GM21381 (cell line): Measurements from ENCODE around the gene NQO1.
"Not testable (repeated sequence)": the region's sequence is repeated elsewhere in the genome, so short reads cannot be mapped to it uniquely, and the experiment has no call there.

Source experiments
- ATAC-seq: cut with Tn5 transposase; IDR thresholded peaks from one replicate; pipeline ENCODE4 v1.9.1; 2021; ENCODE audit warnings: mild to moderate bottlenecking, moderate library complexity; ENCODE audit not compliant: unreplicated experiment

NQO1 gene

DNA sequence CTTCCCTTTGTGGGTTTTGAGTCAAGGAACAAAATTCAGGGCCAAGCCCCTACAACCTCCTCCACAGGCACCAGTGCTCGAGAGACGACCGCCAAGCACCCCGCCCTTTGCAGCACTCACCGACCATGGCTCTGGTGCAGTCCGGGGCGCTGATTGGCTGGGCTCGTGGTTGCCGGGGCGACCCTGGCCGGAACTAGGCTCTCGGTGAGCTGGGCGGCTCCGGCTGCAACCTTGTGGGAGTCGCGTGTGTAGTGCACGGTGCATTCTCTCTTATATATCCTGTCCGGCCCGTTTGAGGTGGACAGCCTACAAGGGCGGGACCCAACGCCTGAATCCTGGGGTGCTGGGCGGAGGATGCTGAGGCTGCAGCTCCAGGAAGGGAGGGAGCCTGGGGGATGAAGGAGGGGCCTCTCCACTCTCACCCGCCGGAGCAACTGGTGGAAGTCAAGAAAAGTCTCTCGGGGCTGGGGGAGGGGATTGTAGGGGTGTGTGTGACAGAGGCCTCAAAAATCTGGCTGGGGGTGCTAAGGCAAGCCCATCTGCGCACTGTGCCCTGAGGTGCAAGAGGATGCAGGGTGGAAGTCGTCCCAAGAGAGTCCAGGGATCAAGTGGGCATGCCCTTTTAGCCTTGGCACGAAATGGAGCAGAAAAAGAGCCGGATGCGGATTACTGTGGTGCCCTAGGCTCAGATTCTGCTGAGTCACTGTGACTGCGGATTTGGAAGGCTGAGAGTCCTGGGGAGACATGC is at the start of gene NQO1:
TSS of gene NQO1 (minus strand) at position 248 of the 748 bp plus-strand sequence. CDS start at position 127, 121 bp downstream.
- peak; percentile 98 for ATAC-seq

DNA sequence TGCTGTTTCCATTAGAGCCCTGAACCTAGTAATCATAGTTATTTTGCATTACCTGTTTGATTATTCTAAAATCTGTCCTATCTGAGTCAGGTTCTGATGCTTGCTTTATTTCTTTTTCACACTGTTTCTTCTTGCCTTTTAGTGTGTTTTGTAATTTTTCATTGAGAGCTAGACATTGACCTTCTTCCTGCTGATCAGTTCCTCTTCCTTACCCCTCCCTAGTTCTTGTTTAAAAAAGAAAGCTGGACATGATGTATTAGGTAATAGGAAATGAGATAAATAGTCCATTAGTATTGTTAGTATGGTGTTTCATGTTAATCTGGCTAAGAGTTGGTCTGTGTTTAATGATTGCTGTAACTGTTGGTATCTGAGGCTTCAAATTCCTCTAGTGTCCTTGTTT is 49.2 kb upstream of the NQO1 start:
- ATAC-seq, result no peak

DNA sequence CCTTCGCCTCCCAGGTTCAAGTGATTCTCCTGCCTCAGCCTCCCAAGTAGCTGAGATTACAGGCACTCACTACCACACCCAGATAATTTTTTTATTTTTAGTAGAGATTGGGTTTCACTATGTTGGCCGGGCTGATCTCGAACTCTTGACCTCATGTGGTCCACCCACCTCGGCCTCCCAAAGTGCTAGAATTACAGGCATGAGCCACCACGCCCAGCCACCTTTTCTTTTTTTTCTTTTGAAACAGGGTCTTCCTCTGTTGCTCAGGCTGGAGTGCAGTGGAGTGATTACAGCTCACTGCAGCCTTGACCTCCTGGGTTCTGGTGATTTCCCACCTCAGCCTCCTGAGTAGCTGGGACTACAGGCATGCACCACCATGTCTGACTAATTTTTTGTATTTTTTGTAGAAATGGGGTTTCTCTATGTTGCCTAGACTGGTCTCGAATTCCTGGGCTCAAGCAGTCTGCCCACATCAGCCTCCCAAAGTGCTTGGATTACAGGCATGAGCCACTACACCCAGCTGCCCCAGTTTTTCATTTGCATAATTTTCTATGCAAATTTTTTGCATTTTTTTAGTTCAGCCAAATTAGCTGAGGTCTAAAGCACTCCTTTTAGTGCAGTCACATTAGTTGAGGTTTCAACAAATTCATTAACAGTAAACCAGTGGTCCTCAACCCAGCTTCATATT is 47.0 kb upstream of the NQO1 start:
- no peak for ATAC-seq

DNA sequence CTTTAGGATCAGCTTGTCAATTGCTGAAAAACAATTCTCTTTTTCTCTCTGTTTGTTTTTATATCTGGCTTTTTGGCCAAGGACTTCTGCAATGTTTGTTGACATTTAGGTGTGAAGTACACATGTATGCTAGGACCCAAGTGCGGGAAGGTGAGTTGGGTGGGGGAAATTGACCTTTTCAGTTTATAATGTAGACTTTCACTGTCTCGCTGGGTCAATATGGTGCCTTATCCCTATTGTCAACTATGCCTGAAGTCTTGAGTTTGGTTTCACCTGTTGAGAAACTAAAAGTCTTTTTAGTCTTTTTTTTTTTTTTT is 45.2 kb upstream of the NQO1 start:
- ATAC-seq, result no peak

DNA sequence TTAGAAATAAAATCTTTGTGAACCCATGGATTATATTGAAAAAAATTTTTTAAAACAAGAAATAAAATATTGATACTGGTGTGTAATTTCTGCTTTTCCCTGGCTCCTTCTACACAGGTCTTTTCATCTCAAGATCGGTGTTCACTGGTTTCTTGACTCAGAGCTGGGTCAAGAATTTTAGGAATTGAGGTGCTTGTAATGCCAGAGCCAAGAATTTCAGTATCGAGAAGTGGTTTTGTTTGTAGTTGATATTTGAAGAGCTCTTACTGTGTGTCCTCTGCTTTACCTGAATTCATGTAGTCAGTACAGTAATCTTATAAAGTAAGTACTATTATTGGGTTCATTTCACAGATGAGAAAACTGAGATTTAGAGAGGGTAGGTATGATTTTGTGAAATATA is 43.0 kb upstream of the NQO1 start:
- no peak for ATAC-seq

DNA sequence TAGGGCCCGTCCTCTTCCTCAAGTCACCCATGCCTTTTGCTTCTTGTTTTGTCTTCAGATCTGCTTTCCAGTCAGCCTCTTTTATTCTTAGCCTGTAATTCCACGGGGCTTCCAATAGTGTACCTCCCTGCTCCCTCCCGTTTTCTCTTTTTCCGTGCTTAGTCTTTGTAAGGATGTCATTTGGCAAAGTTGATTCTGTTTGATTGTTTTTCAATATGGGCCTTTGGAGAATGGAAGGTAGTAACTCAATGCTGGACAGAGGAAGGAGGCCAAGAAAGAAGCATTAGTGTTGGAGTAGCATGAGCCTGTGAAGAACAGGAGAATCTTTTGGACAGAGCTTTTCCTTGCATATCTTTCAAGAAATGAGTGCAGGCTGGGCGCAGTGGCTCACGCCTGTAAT is 42.3 kb upstream of the NQO1 start:
- no peak for ATAC-seq

DNA sequence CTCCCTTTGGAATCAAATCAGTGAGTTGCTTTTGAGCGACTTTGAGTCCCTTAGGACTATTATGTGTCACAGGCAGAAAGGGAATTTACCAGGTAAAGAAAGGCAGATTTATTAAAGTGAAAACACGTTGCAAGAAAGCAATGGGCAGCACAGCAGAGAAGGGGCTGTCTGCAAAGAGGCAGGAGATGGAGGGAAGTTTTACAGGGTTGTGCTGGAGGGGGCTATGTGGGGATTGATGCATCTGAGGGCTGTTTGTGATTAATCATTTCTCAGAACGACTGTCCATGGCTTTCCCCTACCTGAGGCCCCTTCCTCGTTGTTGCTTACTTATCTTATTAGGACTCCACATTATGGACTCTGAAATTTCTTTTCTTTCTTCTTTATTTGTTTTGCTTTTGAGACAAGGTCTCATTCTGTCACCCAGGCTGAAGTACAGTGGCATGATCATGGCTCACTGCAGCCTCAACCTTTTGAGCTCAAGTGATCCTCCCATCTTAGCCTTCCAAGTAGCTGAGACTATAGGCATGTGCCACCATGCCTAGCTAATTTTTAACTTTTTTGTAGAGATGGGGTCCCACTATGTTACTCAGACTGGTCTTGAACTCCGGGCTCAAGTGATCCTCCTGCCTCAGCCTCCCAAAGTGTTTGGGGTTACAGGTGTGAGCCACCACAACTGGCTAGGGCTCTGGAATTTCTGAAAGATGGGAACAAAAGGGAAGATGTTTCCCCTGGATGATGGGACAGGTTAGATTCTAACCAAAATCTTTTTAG is 41.3 kb upstream of the NQO1 start:
- no peak for ATAC-seq

DNA sequence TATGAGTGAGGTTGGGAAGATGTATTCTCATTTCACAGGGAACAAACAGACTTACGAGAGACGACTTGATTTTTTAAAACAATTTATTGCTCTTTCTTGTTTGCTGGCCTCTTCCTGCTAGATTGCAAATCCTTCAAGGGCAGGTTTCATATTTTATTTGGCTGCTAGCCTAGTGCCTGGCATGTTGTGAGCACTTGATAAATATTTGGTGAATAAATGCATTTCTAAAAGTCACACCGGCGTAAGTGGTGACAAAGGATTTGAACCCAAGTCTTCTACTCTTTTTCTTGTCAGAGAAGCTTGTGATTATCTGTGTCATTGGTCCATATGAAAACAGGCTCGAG is 37.2 kb upstream of the NQO1 start:
- no peak for ATAC-seq

DNA sequence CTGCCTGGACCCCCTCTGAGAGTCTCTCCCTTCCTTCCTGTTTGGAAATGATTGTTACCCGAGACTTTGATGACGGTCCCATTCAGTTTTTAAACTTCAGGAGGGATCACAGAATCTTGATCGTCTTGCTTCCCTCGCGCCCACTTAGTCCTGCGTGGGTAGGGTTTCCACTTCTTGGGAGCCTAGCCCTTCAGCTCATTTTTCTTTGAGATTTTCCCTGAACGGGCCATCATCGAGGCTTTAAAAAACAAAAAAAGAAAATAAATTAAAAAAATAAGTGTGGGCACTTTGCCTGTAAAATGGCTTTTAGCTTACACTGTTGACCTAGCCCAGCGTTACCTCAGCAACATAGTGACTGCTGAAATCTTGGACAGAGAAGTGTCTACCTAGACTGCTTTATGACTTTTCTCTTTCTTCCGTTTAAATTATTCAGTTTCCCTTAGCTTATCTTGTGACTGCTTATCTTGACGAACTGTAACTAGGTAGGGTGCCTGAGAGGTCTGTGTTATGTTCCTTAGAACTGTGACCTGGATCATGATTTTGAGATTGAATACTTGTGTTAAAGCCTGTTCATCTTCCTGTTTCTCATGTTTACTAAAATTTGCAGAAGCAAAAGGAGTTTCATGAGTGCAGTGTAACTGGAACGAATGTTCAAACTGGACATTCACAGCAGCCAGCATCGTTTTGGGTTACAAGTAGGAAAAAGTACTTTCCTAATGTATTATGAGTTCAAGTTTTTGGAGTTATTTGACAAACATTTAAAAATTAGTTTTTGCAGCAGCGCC is 36.6 kb upstream of the NQO1 start:
- no peak for ATAC-seq

DNA sequence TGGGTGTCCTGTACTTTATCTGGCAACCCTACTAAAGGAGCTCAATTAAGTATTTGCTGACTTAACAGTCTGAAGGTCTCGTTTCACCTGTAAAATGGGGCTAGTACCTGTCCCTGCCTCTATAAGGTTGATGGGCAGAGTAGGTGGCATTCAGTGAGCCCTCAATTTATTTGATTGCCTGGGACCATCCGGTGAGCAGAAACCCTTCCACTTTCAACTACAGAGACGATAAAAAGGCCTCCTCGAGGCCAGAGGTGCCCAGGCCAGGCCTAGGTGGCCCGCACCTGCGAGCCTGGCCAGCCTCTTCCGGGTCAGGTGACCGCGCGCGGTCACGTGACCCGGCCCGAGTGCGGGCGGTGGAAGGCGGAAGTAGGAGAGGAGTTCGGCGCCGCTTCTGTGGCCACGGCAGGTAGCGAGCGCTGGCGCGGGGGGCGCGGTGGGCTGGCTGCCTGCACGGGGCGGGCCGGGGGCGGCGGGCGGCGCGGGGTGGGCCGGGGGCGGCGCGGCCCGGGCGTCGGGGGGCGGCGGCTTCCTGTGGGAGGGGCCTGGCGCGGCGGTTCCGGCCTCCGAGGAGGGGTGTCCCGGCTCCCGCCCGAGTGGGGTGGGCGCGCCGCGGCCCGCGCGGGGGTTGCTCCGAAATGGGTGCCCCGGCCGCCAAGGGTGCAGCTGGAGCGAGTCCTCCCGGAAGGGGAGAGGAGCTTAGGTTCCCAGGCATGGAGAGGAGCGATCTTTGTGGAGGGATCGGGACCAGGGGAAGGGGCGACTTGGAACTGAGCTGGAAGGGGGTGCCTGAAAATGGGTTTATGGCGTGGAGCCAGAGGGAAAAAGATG is 35.8 kb upstream of the NQO1 start, which contains the start of gene WWP2:
TSS of gene WWP2 (plus strand) at position 350 of the 831 bp plus-strand sequence. CDS start 24,679 bp downstream, outside the sequence.
- ATAC-seq, result peak; percentile 85

DNA sequence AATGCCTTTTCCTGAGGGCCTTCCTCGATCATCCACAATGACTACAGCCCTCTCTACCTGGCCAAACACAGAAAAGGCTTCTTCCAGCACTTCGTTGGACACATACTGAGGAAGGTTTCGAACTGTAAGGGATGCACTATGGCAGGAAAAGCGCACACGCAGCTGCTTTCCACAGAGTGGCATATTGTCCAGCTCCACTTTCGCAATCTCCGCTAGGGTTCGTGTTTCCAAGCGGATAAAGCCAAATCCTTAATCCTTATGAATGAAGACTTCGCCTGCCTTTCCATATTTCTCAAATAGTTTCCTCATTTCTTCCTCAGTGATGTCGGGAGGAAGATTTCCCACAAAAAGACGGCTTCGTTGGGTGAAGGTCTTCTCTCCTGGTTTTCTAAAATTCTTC is 31.0 kb upstream of the NQO1 start:
- not testable (repeated sequence) for ATAC-seq

DNA sequence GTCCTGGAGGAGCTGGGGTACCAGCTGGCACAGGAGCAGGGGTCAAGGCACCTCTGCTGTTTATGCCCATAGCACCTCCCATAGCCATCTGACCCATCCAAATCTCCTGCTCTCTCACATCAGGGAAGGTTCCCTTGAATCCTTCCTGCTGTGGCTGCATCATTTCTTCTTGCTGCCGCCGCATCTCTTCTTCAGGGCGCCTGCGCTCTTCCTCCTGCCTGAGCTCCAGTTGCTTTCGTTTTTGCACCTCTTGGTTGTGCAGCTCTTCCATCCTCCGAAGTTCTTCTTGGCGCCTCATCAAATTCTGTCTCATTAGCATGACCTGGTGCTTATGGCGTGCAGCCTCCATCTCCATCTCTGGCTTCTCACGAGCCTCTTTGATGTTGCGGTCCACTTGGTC is 30.3 kb upstream of the NQO1 start:
- no peak for ATAC-seq

DNA sequence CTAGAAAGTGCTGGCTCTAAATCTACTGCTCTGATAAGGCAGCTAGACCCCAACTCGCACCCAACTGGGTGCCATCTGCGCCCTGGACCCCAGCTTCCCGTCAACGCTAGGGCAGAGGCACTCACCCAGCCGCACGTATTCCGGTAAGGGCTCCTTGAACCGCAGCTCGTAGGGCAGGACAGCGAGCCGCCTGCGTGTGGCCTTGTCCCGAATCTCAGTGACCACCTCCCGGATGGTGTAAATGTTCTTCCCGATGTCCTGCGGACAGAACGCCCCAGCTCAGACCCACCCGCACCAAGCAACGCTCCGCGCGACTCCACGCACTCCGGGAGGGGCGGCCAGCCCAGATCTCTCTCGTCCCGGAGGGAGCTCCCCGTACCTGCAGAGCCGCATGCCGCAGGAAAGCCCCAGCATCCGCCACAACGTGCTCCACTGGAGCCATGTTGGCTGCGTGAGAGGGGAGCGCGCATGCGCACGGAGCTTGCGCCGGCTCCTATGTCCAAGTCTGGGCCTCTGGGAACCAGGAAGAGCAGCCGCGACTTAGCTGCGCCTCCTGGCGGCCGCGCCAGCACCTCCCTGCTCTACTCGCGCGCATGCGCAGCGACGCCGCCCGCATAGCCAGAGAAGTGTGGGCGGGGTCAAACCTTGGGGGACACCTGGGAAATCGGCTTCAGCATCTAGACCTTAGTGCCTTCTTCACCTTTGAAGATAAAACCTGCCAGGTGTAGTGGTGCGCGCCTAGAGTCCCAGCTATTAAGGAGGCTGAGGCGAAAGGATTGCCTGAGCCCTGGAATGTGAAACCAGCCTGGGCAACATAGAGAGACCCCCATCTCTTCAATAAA is 28.3 kb upstream of the NQO1 start, which contains the start of gene NOB1:
TSS of gene NOB1 (minus strand) at position 458 of the 842 bp plus-strand sequence. CDS start at position 442, 16 bp downstream.
- peak; percentile 86 for ATAC-seq

DNA sequence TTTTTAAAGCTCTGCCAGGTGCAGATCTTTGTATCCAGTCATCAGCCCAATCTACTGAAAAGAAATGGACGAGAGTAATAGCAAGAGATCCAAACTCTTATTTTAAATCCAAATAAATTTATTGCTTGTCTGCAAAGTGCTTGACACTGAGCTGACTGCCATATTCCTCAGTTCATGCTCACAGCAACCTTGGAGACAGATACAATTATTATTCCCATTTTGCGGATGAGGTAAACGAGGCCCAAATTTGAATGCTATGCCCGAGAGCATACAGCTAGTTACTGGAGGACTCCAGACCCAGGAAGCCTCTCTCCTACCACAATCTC is 27.7 kb upstream of the NQO1 start:
- ATAC-seq, result no peak

DNA sequence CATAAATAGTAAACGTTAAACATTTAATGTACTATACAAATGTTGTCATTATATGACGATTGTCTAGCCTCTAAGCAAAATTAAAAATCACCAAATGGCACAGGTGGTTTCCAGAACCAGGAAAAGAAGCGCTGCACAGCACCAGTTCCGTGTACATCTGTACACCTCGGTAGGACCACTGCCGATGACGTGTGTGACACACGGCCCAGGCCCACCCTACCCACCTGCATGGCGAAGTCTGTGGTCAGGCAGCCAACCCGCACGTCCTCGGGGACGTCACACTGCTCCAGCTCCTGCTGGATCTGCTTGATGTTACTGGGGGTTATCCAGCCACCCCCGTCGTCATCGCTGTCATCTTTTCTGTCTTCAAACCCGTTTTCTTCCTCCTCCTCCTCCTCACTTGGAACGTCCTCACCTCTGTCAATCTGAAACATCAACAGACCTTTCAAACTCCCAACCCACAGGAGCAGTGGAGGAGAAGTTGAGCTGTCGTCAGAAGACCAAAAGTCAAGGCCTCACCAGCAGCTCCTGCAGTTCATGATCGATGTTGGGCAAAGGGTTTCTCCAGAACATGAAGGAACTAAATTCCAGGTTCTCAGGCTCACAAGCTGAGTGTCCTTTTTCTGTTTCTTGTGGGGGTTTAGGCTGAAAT is 22.5 kb upstream of the NQO1 start:
- no peak for ATAC-seq

DNA sequence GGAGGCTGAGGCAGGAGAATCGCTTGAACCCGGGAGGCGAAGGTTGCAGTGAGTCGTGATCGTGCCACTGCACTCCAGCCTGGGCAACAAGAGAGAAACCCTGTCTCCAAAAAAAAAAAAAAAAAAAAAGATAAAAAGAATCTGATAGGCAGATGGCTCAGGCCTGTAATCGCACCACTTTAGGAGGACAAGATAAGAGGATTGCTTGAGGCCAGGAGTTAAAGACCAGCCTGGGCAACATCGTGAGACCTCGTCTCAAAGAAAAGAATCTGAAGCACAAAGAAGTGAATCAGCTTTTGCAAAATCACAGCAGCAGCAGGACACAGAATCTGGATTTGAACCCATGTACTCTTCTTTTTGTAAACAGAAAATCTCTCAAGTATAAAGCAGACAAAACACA is 20.8 kb upstream of the NQO1 start:
- no peak for ATAC-seq

DNA sequence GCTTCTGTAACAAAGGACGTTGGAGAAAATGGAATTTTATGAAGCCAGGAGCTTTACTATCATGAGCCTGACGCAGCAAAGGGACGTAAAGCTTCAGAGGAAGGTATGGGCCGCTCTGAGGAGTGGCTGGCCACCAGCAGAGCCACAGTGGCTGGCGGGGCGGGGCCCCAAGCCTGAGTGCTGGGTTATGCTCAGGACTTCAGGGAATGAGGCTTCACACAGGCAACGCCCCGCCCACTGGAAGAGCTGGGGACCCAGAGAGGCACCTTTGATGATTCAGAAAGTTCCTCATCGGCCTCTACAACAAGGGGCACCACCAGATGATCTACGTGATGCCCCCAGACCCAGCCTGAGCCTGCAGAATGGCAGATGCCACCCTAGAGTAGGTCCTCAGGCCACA is 19.6 kb upstream of the NQO1 start:
- ATAC-seq, result no peak

DNA sequence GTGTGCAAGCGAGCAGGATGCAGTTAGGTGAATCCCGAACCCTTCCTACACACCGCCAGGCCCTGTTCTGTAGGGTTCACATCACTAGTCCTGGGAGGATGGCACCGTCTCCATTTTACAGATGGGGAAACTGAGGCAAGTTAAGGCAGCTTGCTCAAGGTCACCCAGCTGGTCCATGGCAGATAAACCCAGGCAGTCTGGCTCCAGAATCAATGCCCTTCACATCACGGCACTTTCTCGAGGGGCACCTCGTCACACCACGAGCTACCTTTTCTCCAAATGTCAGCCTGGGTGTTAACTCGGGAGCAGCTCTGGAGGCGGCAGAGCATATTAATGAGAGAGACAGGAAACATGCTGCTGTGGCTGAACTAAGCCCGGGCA is 18.9 kb upstream of the NQO1 start:
- ATAC-seq, result no peak
